ENCODE measurements around the gene ZNF778. TPM values are rescaled to one million over a fixed set of nuclear protein-coding genes. Genes with fewer than 3 reads are reported as not detected.

ZNF778 gene
- total and polyA plus RNA-seq, 2 of the 8 experiments (the other 6 are each of a cell fraction or from before 2014, with no cell fraction given) = 9.5 to 21.9 TPM

GRCh38 chr16:89179656-89180315 lies 37.7 kb upstream of the ZNF778 start:
- H3K4me2 ChIP-seq (ENCODE audit: insufficient read depth in 1 of 2, low read depth in 2 of 2, low read length in 2 of 2) = no peak overlapping the region
- H2BK20ac ChIP-seq (ENCODE audit: low read length) = no peak overlapping the region
- 88% methylated on average over 16 of the region's 25 CpGs; no CpG with 5 or more reads in 1 of the 2 experiments for WGBS, 2 experiments (ENCODE audit: extremely low coverage in 1 of 2, insufficient coverage in 1 of 2, insufficient read length in 1 of 2, insufficient replicate concordance in 2 of 2, low coverage in 1 of 2, low lambda C conversion rate in 2 of 2, missing lambda C conversion rate in 1 of 2)
- no peaks in the 10 kb centered on the region for H3K79me1 ChIP-seq (ENCODE audit: low read depth, low read length)
- H3K4ac ChIP-seq (replicated peaks; ENCODE audit: insufficient read length, low read depth, low read length) = no peak overlapping the region
- no peak overlapping the region for H4K91ac ChIP-seq (replicated peaks; ENCODE audit: insufficient read length, low read length)
- ChIA-PET POLR2A (ENCODE audit: partially characterized antibody) (interaction anchor here (0.9 kb wide), 2 partner anchors 20 to 370 kb away, joined by 3 read pairs; partner anchors contain the start of gene SLC22A31), CTCF (ENCODE audit: partially characterized antibody) (interaction anchor here (0.7 to 3.0 kb wide), 6 partner anchors 9 to 417 kb away, joined by 3 to 11 read pairs (median 3); no protein-coding TSS in a partner anchor)
- no peak overlapping the region for H2AFZ ChIP-seq (ENCODE audit: low read length)
- H3K23ac ChIP-seq (ENCODE audit: insufficient read length) = no peak overlapping the region
- peaks cover 0 to 1% of the 10 kb centered on the region in 2 experiments for H4K20me1 ChIP-seq (replicated peaks in 1 of 2; ENCODE audit: control insufficient read depth in 1 of 2, insufficient read depth in 2 of 2, low read length in 2 of 2)
- H4K5ac ChIP-seq (ENCODE audit: insufficient read length, low read depth, low read length) = no peak overlapping the region
- no peak overlapping the region for H2BK5ac ChIP-seq (ENCODE audit: low read depth, low read length)
- no peaks in the 10 kb centered on the region for H3K36me3 ChIP-seq (ENCODE audit: control insufficient read depth in 2 of 4, insufficient read depth in 4 of 4, low read length in 3 of 4)
- H3K4me3 ChIP-seq (ENCODE audit: extremely low read depth in 1 of 4, insufficient read depth in 2 of 4, low read depth in 3 of 4, low read length in 4 of 4) = no peak overlapping the region
- H2BK12ac ChIP-seq (ENCODE audit: low read depth, low read length) = no peak overlapping the region
- no peaks in the 10 kb centered on the region for H3K4me1 ChIP-seq (replicated peaks in 1 of 4; ENCODE audit: control insufficient read depth in 3 of 4, insufficient read depth in 4 of 4, low read length in 3 of 4)
- no peak overlapping the region for H3K9ac ChIP-seq (replicated peaks in 1 of 4; ENCODE audit: extremely low read depth in 1 of 4, low read depth in 3 of 4, low read length in 3 of 4)
- no peaks in the 10 kb centered on the region for H3K23me2 ChIP-seq (ENCODE audit: low read depth, low read length)
- H2AK5ac ChIP-seq (ENCODE audit: low read depth, low read length) = no peak overlapping the region
- no peaks in the 10 kb centered on the region; a peak in 2 of 7 replicates for H3K27me3 ChIP-seq (replicated peaks in 1 of 4; ENCODE audit: control insufficient read depth in 3 of 4, extremely low read depth in 1 of 4, insufficient read depth in 3 of 4, low read length in 3 of 4)
- H3K27ac ChIP-seq (ENCODE audit: low read depth, low read length) = no peak overlapping the region
- no peak overlapping the region for H2BK15ac ChIP-seq (ENCODE audit: low read length)
- H3K79me2 ChIP-seq (ENCODE audit: control insufficient read depth in 1 of 2, insufficient read depth in 2 of 2, low read length in 2 of 2) = no peaks in the 10 kb centered on the region
- H3K9me3 ChIP-seq (ENCODE audit: insufficient read depth in 2 of 2, low read depth in 1 of 2, low read length in 1 of 2) = no peaks in the 10 kb centered on the region
- no peak overlapping the region for H3K56ac ChIP-seq (replicated peaks; ENCODE audit: insufficient read length, low read depth, low read length)
- no peak overlapping the region for H3K18ac ChIP-seq (ENCODE audit: extremely low read depth, low read length)
- TF ChIP-seq RFX5 (IDR thresholded peaks at IDR 0.05; ENCODE audit: borderline replicate concordance, low read depth, low read length) = no peak
- no peak for TF ChIP-seq KDM5A (IDR thresholded peaks at IDR 0.05; ENCODE audit: low read length)
- TF ChIP-seq EP300 (IDR thresholded peaks at IDR 0.05; ENCODE audit: borderline replicate concordance in 1 of 2, low read depth in 2 of 2, low read length in 2 of 2) = no peak
- no peak for TF ChIP-seq JUND (IDR thresholded peaks at IDR 0.05; ENCODE audit: low read length)
- no peak for TF ChIP-seq ATF3 (IDR thresholded peaks at IDR 0.05; ENCODE audit: insufficient read depth, low read depth, low read length)
- no peak overlapping the region; the same call in 1 of the 2 replicates for H4K8ac ChIP-seq (ENCODE audit: extremely low read depth, insufficient read depth, low read length)
- H3K14ac ChIP-seq (ENCODE audit: insufficient read length) = no peak overlapping the region
- no peak overlapping the region for H2BK120ac ChIP-seq (replicated peaks; ENCODE audit: low read depth, low read length)
- FAIRE-seq (no peak), DNase-seq (ENCODE audit: low read depth in 1 of 2, low spot score in 2 of 2) (peak in 1 of 2 experiments; percentile 41)
